ENCODE measurements around the gene DNAJC8.

The DNAJC8 gene

DNA sequence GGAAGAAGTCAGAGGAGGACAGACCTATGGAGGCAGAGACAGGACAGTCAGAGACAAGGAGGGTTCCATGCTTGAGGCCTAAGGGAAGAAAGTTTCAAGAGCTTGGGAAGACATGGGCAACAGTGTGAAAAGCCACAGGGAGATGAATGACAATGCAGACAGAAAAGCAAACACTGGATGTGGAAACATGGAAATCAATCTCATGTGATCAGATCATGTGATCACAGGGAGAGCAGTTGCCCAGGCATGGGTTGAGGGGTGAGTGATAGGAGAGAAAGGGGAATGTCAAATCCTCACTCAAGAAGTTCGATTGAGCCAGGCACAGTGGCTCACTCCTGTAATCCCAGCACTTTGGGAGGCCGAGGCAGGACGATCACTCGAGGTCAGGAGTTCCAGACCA, 73.6 kb downstream of the DNAJC8 start:
- no peak overlapping the region for H3K4me3 ChIP-seq (ENCODE audit: low read depth, low read length)
- TF ChIP-seq, protein P1, sequence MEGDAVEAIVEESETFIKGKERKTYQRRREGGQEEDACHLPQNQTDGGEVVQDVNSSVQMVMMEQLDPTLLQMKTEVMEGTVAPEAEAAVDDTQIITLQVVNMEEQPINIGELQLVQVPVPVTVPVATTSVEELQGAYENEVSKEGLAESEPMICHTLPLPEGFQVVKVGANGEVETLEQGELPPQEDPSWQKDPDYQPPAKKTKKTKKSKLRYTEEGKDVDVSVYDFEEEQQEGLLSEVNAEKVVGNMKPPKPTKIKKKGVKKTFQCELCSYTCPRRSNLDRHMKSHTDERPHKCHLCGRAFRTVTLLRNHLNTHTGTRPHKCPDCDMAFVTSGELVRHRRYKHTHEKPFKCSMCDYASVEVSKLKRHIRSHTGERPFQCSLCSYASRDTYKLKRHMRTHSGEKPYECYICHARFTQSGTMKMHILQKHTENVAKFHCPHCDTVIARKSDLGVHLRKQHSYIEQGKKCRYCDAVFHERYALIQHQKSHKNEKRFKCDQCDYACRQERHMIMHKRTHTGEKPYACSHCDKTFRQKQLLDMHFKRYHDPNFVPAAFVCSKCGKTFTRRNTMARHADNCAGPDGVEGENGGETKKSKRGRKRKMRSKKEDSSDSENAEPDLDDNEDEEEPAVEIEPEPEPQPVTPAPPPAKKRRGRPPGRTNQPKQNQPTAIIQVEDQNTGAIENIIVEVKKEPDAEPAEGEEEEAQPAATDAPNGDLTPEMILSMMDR (IDR thresholded peaks at IDR 0.05; ENCODE audit: control insufficient read depth, extremely low read depth, insufficient read depth), result no peak
- DNase-seq (ENCODE audit: low read depth), result no peak

DNA sequence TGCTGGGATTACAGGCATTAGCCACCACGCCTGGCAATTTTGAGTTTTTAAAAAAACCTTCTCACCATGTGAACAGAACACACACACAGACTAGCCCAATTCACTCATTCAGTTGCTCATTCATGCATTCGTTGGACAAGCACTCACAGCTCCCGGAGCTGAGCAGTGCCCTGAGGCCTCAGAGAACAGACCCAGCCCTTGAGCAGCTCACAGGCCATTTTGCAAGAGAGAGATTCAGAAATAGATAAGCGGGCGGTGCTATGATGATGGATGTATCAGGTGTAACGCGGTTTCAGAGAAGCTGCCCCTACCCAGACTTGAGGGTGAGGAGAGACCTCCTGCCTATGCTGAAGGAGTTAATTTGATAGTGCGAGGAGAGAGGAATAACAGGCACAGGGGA, 74.9 kb downstream of the DNAJC8 start:
- no peak for DNase-seq (ENCODE audit: low read depth)
- no peak overlapping the region for H3K4me3 ChIP-seq (ENCODE audit: low read depth, low read length)
- TF ChIP-seq, protein P1 (IDR thresholded peaks at IDR 0.05; ENCODE audit: control insufficient read depth, extremely low read depth, insufficient read depth), result no peak

DNA sequence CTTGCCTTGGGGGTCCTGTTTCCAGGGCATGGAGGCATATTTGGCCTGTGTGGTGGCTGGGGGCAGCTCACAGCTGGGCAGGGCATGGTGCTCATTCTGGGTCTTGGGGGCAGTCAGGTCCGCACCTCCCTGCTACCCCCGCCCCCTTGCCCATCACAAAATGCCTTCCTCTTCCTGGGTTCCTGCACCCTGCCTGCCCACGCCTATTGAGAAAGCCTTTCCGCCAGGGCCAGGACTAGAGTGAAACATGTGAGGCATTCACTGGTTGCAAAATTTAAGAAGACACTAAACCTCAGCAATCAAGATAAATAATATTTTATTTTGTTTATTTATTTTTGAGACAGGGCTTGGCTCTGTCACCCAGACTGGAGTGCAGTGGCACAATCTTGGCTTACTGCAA, 76.0 kb downstream of the DNAJC8 start:
- H3K4me3 ChIP-seq (ENCODE audit: low read depth, low read length), result no peak overlapping the region
- DNase-seq (ENCODE audit: low read depth), result no peak
- TF ChIP-seq, protein P1 (IDR thresholded peaks at IDR 0.05; ENCODE audit: control insufficient read depth, extremely low read depth, insufficient read depth), result no peak

DNA sequence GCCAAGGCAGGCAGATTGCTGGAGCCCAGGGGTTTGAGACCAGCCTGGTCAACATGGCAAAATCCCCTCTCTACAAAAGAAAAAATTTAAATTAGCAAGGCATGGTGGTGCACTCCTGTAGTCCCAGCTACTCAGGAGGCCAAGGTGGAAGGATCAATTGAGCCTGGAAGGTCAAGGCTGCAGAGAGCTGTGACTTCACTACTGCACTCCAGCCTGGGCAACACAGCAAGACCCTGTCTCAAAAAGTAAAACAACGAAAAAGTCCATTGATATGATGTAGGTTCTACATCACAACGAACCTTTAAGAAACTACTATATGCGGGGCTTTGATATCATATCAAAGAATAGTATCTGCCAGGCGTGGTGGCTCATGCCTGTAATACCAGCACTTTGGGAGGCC, 77.2 kb downstream of the DNAJC8 start:
- H3K4me3 ChIP-seq (ENCODE audit: low read depth, low read length), result no peak overlapping the region
- TF ChIP-seq, protein P1 (IDR thresholded peaks at IDR 0.05; ENCODE audit: control insufficient read depth, extremely low read depth, insufficient read depth), result no peak
- DNase-seq (ENCODE audit: low read depth), result no peak

DNA sequence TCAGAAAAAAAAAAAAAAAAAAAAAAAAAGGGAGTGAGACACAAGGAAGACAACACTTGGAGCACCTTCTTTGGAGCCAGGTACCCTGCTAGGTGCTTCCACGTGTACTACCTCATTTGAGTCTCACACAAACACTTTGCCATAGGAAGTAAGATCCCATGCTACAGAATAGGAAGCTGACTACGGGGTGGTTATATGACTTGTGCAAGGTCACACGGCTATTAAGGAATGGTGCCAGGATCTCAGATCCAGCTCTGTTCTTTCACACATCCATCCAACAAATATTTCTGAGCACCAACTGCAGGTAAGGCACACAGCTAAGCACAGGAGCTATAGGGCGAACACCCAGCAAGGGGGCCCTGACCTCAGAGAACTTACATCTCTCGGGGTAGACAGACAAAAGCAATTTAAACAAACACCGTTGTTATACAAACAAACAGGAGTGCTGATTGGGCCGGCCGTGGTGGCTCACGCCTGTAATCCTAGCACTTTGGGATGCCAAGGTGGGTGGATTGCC, 78.7 kb downstream of the DNAJC8 start:
- no peak overlapping the region for H3K4me3 ChIP-seq (ENCODE audit: low read depth, low read length)
- TF ChIP-seq, protein P1 (IDR thresholded peaks at IDR 0.05; ENCODE audit: control insufficient read depth, extremely low read depth, insufficient read depth), result no peak
- DNase-seq (ENCODE audit: low read depth), result no peak
